Cardiac septum (tissue), 1 donor: Measurements from ENCODE around the gene STOML1. TPM values are rescaled to one million over a fixed set of nuclear protein-coding genes. Genes with fewer than 3 reads are reported as not detected.

ENCODE experiments used
- DNase-seq: peaks from one replicate; pipeline ENCODE4 v3.0.0-alpha.2; 2020; ENCODE audit warnings: low spot score
- intact Hi-C: fragments of 100-400 bp; cut with DNase I; formaldehyde crosslinking; loops from one replicate; pipeline ENCODE4 v1.14.0; 2022
- total RNA-seq: library from RNA; stranded (reverse); fragmentation: NEBNext Ultra II Directional; extraction: Animal tissue kit (Norgen Biotek cat#: 25700); gene quantifications from one replicate; pipeline ENCODE4 v1.2.1, GENCODE V29; 2021
- donor health status: DM: no; HTN: no; CAD: no.

STOML1 gene
- total RNA-seq, 1 donor from 2014 or later = 32.1 TPM

GRCh38 chr15:74024687-74025086, 32.6 kb upstream of the STOML1 start:
- intact Hi-C loops = no loop called here
- DNase-seq = no peak

GRCh38 chr15:74022706-74023470, 30.8 kb upstream of the STOML1 start:
- intact Hi-C loops = no loop called here
- DNase-seq = no peak

GRCh38 chr15:74019734-74020133, 27.6 kb upstream of the STOML1 start:
- intact Hi-C loops = no loop called here
- DNase-seq = no peak

DNA sequence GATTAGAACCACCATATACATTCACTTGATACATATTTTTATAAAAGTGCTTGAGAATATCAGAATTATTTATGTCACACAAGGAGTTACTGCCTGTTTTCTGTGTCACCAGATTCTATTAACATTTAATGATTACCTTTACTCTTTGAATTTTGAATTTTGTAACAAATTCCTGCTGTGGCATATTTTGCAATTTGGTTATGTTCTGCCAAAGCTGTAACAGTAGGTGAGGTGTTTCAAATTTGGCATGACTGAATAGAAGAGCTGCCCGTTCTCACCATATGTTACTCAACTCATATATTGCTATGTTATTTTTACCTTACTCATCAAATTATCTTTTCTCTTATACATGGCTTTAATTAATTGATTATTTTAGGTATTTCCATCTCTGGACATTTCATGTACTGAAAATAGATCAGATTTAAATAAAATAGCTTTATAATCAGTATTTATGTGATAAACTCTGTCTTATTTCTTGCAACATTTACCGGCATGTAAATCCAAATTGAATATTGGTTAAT, 21.3 kb upstream of the STOML1 start:
- intact Hi-C loops = no loop called here
- no peak for DNase-seq

- intact Hi-C loops = no loop called here
- DNase-seq = no peak
Observed at GRCh38 chr15:74011610-74012009, 19.5 kb upstream of the STOML1 start.

GRCh38 chr15:74010929-74011540, 18.9 kb upstream of the STOML1 start:
- intact Hi-C loops = no loop called here

DNA sequence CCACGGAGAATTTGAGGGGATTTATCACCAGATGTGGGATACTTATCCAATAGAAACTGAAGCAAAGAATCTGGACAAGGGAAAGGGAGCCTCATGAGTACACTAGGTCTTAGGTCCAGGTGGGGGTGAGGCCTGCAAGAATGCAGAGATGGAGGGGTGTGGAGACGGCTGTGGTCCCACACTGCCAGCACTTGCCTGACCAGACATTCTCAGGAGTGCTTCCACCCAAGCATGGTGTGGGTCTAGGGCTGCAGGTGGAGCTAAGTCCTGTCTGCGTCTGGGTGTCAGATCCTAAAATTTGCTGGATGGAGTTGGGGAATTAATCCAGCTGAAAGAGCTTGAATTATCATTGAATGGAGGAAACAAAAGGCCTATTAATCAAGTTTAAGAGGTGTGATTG, 16.8 kb upstream of the STOML1 start:
- no peak for DNase-seq
- intact Hi-C loops = no loop called here

More at GRCh38 chr15:74010929-74011540, 18.9 kb upstream of the STOML1 start:
- no peak for DNase-seq

DNA sequence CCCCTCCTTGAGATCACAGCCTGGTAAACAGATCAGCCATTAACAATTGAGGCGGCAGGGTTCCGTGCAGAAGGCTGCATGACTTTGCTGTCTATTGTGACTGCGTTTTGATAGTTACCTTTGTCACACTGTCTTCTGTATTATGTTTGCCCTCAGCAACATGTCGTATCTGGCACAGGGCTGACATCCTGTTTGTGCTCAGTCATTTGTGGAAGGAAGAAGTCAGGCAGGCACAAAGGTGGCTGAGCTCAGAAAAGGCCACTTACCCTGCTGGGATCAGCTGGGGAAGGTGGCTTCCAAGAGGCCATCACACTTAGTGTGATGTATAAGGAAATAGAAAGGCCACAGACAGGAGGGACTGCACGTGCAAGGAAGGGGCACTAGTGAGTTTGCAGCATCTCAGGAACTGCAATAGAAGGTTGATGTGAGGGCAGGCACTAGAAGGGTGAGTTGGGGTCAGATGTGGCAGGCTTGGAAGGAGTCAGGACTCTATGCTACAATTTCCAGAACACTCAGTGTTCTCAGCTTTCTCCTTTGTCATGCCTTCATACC, 15.8 kb upstream of the STOML1 start:
- intact Hi-C loops = no loop called here
- DNase-seq = no peak

DNA sequence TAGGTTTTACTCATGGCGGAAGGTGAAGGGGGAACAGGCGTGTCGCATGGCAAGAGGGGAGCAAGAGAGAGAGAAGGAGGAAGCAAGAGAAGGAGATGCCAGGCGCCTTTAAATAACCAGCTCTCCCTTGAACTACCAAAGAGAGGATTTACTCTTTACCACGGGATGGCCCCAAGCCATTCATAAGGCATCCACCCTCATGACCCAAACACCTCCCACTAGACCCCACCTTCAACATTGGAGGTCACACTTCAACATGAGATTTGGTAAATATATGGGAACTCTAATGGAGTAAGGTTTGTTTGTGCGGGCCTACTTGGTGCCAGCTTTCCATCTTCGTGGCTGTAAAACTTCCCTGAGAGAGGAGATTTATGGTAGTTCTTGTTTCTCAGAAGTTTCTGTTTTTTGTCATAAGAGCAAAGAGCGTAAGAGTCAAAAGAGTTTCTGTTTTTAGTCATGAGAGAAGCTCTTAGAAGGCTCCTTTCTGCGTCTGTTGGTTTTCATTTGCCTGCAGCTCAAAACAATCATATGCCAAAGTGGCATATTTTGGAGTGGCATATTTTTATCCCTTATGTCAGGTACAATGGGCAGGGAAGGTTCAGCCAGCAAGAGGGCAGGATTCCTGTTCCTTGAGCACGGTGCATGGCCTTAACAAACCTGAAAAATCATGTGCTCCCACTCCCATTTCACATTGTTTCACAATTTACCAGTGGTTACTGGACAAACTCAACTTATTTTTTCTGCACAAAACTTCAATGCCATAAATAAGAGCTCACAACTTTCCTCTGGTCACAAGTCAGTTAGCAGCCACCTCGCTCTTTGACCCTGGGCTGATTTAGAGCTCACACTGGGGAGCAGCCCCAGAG, 14.9 kb upstream of the STOML1 start:
- intact Hi-C loops = no loop called here
- DNase-seq = no peak

DNA sequence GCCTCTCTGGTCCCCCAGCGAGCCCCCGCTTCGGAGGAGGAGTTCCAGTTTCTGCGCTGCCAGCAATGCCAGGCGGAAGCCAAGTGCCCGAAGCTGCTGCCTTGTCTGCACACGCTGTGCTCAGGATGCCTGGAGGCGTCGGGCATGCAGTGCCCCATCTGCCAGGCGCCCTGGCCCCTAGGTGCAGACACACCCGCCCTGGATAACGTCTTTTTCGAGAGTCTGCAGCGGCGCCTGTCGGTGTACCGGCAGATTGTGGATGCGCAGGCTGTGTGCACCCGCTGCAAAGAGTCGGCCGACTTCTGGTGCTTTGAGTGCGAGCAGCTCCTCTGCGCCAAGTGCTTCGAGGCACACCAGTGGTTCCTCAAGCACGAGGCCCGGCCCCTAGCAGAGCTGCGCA, 5.9 kb upstream of the STOML1 start:
- intact Hi-C loops = no loop called here
- no peak for DNase-seq

- intact Hi-C loops = no loop called here
- no peak for DNase-seq
Observed at GRCh38 chr15:73996939-73997338, 4.8 kb upstream of the STOML1 start.

DNA sequence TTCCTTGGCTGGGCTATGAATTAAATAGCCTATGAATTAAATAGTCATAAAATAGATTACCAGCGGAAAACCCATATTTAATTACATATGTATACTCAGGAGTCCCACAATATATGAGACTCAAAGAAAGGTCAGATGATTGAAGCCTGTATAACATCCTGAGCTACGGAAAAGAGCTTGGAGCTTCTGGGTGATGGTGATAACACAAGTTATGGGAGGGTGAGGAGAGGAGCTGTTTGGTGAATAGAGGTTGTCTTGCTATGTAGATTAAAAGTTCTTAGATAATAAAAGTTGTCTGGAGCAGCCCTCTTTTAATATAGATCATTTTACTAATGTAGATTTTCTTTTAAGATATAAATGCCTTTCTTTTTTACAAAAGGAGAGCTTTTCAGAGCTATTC, 4.2 kb upstream of the STOML1 start:
- intact Hi-C loops = no loop called here
- DNase-seq = no peak

GRCh38 chr15:73994912-73995622, 3.0 kb upstream of the STOML1 start:
- intact Hi-C loops = no loop called here
- no peak for DNase-seq

DNA sequence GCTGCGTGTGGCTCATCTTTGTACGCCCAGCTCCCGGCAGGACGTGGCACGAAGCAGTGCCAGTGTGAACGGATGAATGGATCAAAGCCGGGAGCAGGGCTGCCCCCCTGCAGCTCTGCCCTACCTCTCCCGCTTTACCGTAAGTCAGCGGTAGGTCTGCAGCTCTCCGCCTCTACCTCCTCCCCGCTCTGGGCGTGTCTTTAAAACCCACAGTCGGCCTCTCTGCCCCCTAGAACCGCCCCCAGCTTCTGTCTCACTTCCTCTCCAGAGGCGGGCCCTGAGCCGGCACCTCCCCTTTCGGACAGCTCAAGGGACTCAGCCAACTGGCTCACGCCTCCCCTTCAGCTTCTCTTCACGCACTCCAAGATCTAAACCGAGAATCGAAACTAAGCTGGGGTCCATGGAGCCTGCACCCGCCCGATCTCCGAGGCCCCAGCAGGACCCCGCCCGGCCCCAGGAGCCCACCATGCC, 2.4 kb upstream of the STOML1 start, which contains the start of gene PML:
Gene PML, plus strand, starts transcription at position 304 of the 471 bp plus-strand sequence. Its CDS starts 97 bp downstream, at position 401.
- peak; percentile 99 for DNase-seq
- intact Hi-C loops = no loop called here

- intact Hi-C loops = loop anchor here (2.0 kb wide), 1 partner anchor 47 kb away; no protein-coding TSS in a partner anchor
- no peak for DNase-seq
Observed at GRCh38 chr15:73993211-73993994, 1.3 kb upstream of the STOML1 start.

DNA sequence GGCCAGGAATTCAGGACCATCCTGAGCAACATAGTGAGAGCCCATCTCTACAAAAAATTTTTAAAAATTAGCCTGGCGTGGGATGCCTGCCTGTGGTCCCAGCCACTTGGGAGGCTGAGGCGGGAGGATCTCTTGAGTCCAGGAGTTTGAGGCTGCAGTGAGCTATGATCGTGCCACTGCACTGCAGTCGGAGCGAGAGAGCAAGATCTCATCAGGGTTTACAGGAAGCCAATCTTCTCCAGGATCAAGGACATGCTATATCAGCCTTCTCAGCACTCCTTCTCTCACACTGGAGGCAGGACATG, 451 bp upstream of the STOML1 start:
- intact Hi-C loops = loop anchor here (2.0 kb wide), 1 partner anchor 48 kb away; no protein-coding TSS in a partner anchor
- no peak for DNase-seq

DNA sequence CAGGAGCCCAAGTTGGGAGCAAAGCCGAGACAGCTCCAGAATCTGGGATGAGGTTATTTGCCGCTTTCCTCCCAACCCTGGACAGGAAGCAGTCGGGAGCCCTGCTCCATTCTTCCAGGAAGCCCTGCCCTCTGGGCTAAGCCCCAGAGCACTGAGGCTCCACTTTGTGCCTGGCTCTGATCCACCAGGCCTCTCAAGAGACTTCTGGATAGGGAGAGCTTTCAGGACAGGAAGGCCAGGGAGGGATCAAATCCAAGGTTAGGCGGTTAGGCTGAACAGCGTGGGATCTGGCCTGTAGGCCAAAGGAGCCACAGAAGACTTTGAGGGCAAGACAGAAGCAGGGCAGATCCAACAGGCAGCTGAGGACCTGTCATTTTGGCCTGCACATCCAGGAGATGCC, 835 bp downstream of the STOML1 start:
- intact Hi-C loops = no loop called here
- peak; percentile 91 for DNase-seq

DNA sequence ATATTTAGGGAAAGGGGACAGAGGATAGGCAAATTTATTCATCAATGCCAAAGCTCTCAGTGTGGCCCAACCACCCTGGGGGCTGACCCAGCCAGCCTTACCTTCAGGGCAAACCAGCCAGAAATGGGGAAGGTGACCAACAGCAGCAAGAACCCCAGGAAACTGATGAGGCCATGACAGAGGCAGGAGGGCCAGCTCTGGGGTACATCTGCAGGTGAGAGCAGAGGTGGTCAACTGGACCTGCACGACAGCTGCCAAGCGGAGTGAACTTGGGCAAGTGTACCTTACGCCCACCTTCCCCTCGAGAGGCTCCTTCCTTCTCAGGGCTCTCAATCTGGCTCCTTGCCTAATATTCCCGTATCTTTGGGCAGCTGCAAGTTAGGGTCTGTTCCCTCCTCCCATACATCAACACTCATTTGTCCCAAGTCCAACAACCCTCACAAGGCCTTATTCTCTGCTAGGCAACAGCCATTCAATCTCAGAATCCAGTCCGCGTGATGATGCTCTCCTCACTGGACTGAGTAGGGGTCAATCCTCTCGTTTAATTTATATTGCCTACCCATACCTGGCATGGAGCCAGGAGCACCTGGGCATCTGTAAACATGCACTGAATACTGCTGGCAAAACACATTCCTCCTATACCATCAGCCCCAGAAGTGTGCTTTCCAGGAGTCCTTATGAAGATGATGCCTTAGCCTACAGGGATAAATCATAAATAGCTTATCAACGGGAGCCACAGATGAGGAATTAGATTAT, 1.7 kb downstream of the STOML1 start:
- intact Hi-C loops = no loop called here
- no peak for DNase-seq
